ENCODE measurements around the gene GIPC1. TPM values are rescaled to one million over a fixed set of nuclear protein-coding genes. Genes with fewer than 3 reads are reported as not detected.
A peak's percentile ranks its signal among the peaks of the same experiment; 100 is the strongest.

Gene GIPC1
- total RNA-seq (10 to 100 TPM; 41.6 to 51.5 (median 45.8) TPM), polyA plus RNA-seq (10 to 100 TPM; 57.3 to 84.1 TPM)
- long read RNA-seq, donor 1, transcript GIPC1-213 (7 exons, 1,068 nt), result minor isoform, 12 of 138 reads
- long read RNA-seq, donor 1, transcript GIPC1-203 (9 exons, 1,926 nt), result major isoform, 71 of 138 reads
- long read RNA-seq, donor 1, transcript GIPC1-205 (8 exons, 1,386 nt), result minor isoform, 33 of 138 reads
- long read RNA-seq, donor 1, partial matches to known transcripts, result 4 of 138 reads
- long read RNA-seq, donor 1, other reads (novel, unspliced or antisense), result 14 of 138 reads
- long read RNA-seq, donor 2, transcript GIPC1-203 (9 exons, 1,926 nt), result major isoform, 87 of 158 reads
- long read RNA-seq, donor 2, transcript GIPC1-205 (8 exons, 1,386 nt), result minor isoform, 41 of 158 reads
- long read RNA-seq, donor 2, partial matches to known transcripts, result 5 of 158 reads
- long read RNA-seq, donor 2, other reads (novel, unspliced or antisense), result 20 of 158 reads
- long read RNA-seq, donor 3, partial matches to known transcripts, result 4 of 12 reads
- long read RNA-seq, donor 3, other reads (novel, unspliced or antisense), result 2 of 12 reads

GRCh38 chr19:14496029-14496833 lies at the start of gene GIPC1:
Gene GIPC1, minus strand, starts transcription at chr19:14496127. Its CDS starts 13,151 bp downstream, at chr19:14482976.
- WGBS, 2 donors, result 3 to 4% methylated on average over 33 to 71 of the region's 71 CpGs
- no peak for TF ChIP-seq CTCF (IDR thresholded peaks at IDR 0.05)
- ATAC-seq, result peak; percentile 96 to 99 (median 98)
- Histone ChIP-seq H3K4me3 (peak within 1 kb of the TSS; percentile 72 to 93 (median 82)), H3K4me1 (peaks cover 3 to 36% (median 27%) of the 10 kb centered on the region in 9 donors), H3K36me3 (peaks cover 0 to 19% (median 7%) of the 10 kb centered on the region in 9 donors), H3K9me3 (no peaks in the 10 kb centered on the region), H3K27me3 (no peaks in the 10 kb centered on the region), H3K27ac (peak within 1 kb of the TSS in 9 of 10 donors; percentile 63 to 81 (median 79))
- intact Hi-C loops (cut with DNase I), result loop anchor here in 2 of 10 donors (1.0 to 2.0 kb wide), 2 partner anchors 21 to 22 kb away; partner anchors contain the start of gene DNAJB1 (in 1 of the 2)
- peak; percentile 97 for DNase-seq

GRCh38 chr19:14545716-14546082 lies 49.8 kb upstream of the GIPC1 start:
- Histone ChIP-seq H3K27ac (peak overlapping the region in 1 of 10 donors; percentile 23), H3K27me3 (no peaks in the 10 kb centered on the region), H3K4me3 (no peak overlapping the region), H3K4me1 (peaks cover 0 to 49% (median 26%) of the 10 kb centered on the region in 9 donors), H3K36me3 (peaks cover 0 to 27% (median 0%) of the 10 kb centered on the region in 9 donors), H3K9me3 (no peaks in the 10 kb centered on the region)
- ATAC-seq, result peak in 1 of 8 donors; percentile 27
- DNase-seq, result no peak
- intact Hi-C loops (cut with DNase I), result no loop called here
- WGBS, 2 donors, result 68 to 71% methylated on average over 9 of the region's 9 CpGs
- TF ChIP-seq CTCF (IDR thresholded peaks at IDR 0.05), result no peak

- peak; percentile 19 to 89 (median 70) for ATAC-seq
- Histone ChIP-seq H3K27ac (peak overlapping the region in 3 of 10 donors; percentile 4 to 37 (median 9)), H3K27me3 (no peaks in the 10 kb centered on the region), H3K4me3 (no peak overlapping the region), H3K9me3 (no peaks in the 10 kb centered on the region), H3K36me3 (peaks cover 0 to 27% (median 0%) of the 10 kb centered on the region in 9 donors), H3K4me1 (peaks cover 0 to 44% (median 20%) of the 10 kb centered on the region in 9 donors)
- peak; percentile 53 to 79 for DNase-seq
- WGBS, 2 donors, result 59 to 60% methylated on average over 21 of the region's 21 CpGs
- intact Hi-C loops (cut with DNase I), result no loop called here
- no peak for TF ChIP-seq CTCF (IDR thresholded peaks at IDR 0.05)
Observed at GRCh38 chr19:14544977-14545715, 49.2 kb upstream of the GIPC1 start.
